NCI-H524 treated with DMSO at 0.1 percent for 48 hours (cell line): ENCODE results near the gene BTNL2.
"Not testable (repeated sequence)": the region's sequence is repeated elsewhere in the genome, so short reads cannot be mapped to it uniquely, and the experiment has no call there.

Experiments
- DNase-seq: peaks from one replicate; lab custom pipeline; 2025; lab: John Stamatoyannopoulos, UW

The BTNL2 gene

DNA sequence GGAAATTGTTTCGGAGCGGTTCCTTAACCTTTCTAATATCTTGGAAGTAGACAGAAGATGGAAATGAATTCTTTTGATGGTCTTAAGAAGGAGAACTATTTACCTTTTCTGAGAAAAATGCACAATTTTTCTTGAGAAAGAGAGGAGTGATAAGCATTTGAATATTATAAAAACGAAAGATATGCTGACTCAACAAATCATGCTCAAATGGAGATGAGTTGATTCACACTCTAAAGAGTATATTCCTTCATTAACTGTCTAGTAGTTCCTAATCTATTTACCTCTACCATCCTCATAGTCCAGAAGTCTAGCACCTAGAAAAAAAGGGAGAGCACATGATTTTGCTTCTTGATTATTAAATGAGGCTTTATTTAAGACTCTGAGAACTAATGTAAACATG, 39.3 kb downstream of the BTNL2 start:
- no peak for DNase-seq

DNA sequence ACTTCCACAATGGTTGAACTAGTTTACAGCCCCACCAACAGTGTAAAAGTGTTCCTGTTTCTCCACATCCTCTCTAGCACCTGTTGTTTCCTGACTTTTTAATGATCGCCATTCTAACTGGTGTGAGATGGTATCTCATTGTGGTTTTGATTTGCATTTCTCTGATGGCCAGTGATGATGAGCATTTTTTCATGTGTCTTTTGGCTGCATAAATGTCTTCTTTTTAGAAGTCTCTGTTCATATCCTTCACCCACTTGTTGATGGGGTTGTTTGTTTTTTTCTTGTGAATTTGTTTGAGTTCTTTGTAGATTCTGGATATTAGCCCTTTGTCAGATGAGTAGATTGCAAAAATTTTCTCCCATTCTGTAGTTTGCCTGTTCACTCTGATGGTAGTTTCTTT, 47.8 kb downstream of the BTNL2 start:
- not testable (repeated sequence) for DNase-seq

DNA sequence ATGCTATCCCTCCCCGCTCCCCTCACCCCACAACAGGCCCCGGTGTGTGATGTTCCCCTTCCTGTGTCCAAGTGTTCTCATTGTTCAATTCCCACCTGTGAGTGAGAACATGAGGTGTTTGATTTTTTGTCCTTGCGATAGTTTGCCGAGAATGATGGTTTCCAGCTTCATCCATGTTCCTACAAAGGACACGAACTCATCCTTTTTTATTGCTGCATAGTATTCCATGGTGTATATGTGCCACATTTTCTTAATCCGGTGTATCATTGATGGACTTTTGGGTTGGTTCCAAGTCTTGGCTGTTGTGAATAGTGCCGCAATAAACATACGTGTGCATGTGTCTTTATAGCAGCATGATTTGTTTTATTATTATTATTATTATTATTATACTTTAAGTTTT, 48.4 kb downstream of the BTNL2 start:
- DNase-seq, result not testable (repeated sequence)

DNA sequence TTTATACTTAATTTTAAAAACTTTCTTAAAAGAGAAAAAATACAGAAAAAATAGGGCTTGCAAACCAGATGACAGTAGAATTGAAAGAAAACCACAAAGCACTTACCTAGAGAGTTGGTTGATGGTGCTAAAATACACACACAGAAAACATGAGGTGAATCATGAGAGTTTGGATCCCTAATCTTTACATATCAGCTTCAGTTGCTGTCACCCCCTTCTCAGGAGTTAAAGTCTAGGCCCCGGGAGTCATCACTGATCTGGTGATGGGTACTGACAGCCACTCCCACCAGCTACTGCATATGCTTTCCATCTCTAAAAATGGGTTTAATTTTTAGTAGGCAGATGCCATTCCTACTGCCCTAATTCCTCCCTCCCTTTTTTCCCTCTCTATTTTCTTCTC, 52.0 kb downstream of the BTNL2 start:
- no peak for DNase-seq

DNA sequence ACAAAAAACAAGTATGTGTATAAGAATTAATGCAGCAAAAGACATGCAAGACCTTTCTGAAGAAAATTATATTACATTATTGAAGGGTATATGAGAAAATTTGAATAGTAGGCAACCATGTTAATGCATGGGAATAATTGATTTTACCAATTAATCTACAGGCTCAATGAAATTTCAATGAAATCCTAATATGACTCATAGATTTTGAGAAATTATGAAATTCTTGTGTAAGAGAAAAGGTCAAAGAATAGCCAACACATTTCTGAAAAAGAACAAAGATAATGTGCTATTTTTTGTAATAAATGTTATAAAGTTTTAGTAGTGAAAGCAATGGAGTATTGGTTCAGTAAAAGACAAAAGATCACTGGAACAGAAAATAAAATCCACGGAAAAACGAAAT, 53.6 kb downstream of the BTNL2 start:
- no peak for DNase-seq
